Measurements from ENCODE around the gene MAPKAP1. TPM values are rescaled to one million over a fixed set of nuclear protein-coding genes. Genes with fewer than 3 reads are reported as not detected.

Gene MAPKAP1
- total and polyA plus RNA-seq, 2 of the 13 experiments (the other 11 are each of a cell fraction or from before 2014, with no cell fraction given): 45.0 to 64.3 TPM

- no peak for TF ChIP-seq GMEB2 (CRISPR knock-in tag; IDR thresholded peaks at IDR 0.05; ENCODE audit: low read depth)
- no peak for TF ChIP-seq ZBTB7B (CRISPR knock-in tag; IDR thresholded peaks at IDR 0.05)
- no peak for TF ChIP-seq ZNF263 (CRISPR knock-in tag; IDR thresholded peaks at IDR 0.05)
- no peak for TF ChIP-seq ZNF850 (CRISPR knock-in tag; conservative IDR thresholded peaks at IDR 0.05)
- no peak for TF ChIP-seq ZFP37 (CRISPR knock-in tag; IDR thresholded peaks at IDR 0.05; ENCODE audit: borderline replicate concordance)
- TF ChIP-seq PREB (CRISPR knock-in tag; IDR thresholded peaks at IDR 0.05): no peak
- no peak for TF ChIP-seq PLSCR1 (CRISPR knock-in tag; IDR thresholded peaks at IDR 0.05; ENCODE audit: borderline replicate concordance)
- no peak for TF ChIP-seq TCF12 (IDR thresholded peaks at IDR 0.05)
- no peak for TF ChIP-seq TCF12 (CRISPR knock-in tag; IDR thresholded peaks at IDR 0.05)
- TF ChIP-seq ZNF281 (CRISPR knock-in tag; IDR thresholded peaks at IDR 0.05; ENCODE audit: borderline replicate concordance): peak; percentile 66; the same call in 1 of the 2 replicates
- peak; percentile 82; the same call in 1 of the 2 replicates for TF ChIP-seq MIER2 (CRISPR knock-in tag; IDR thresholded peaks at IDR 0.05)
- TF ChIP-seq ZC3H4 (CRISPR knock-in tag; IDR thresholded peaks at IDR 0.05; ENCODE audit: borderline replicate concordance): no peak
- TF ChIP-seq PITX1 (CRISPR knock-in tag; IDR thresholded peaks at IDR 0.05): no peak
- no peak for TF ChIP-seq ZNF766 (CRISPR knock-in tag; IDR thresholded peaks at IDR 0.05; ENCODE audit: borderline replicate concordance)
- TF ChIP-seq RERE (CRISPR knock-in tag; IDR thresholded peaks at IDR 0.05; ENCODE audit: low read depth): no peak
- no peak for TF ChIP-seq GRHL1 (CRISPR knock-in tag; conservative IDR thresholded peaks at IDR 0.05)
- peak; percentile 47; the same call in 1 of the 2 replicates for TF ChIP-seq EHMT2 (IDR thresholded peaks at IDR 0.05; ENCODE audit: borderline replicate concordance, low read depth, low read length)
Observed at GRCh38 chr9:125732562-125732961, 25.6 kb upstream of the MAPKAP1 start (continued).

Measured in HepG2 (cell line).